A172 (cell line): ENCODE results near the gene BICD1. TPM values are rescaled to one million over a fixed set of nuclear protein-coding genes. Genes with fewer than 3 reads are reported as not detected.
"Not testable (repeated sequence)": the region's sequence is repeated elsewhere in the genome, so short reads cannot be mapped to it uniquely, and the experiment has no call there.

Experiments used
- DNase-seq: peaks from one replicate; pipeline ENCODE4 v3.0.0-alpha.2; 2015; ENCODE audit warnings: low spot score
- total RNA-seq: library from RNA; depleted of rRNA; stranded (reverse); fragments of >200 nt; shearing (Covaris generic); gene quantifications from 2 replicates; pipeline ENCODE4 v1.2.3, GENCODE V29; 2014

BICD1 gene
- total RNA-seq, 1 experiment from 2014 or later, result 10.0 TPM

GRCh38 chr12:32248441-32249140, 141.9 kb downstream of the BICD1 start:
- DNase-seq, result no peak

GRCh38 chr12:32249777-32250176, 143.1 kb downstream of the BICD1 start:
- DNase-seq, result no peak

GRCh38 chr12:32252199-32253073, 145.8 kb downstream of the BICD1 start:
- no peak for DNase-seq

GRCh38 chr12:32253154-32253790, 146.6 kb downstream of the BICD1 start:
- no peak for DNase-seq

- no peak for DNase-seq
Observed at GRCh38 chr12:32254260-32254956, 147.8 kb downstream of the BICD1 start.

GRCh38 chr12:32255588-32255987, 148.9 kb downstream of the BICD1 start:
- no peak for DNase-seq

GRCh38 chr12:32257695-32258496, 151.2 kb downstream of the BICD1 start:
- DNase-seq, result no peak

GRCh38 chr12:32260696-32261095, 154.0 kb downstream of the BICD1 start:
- DNase-seq, result no peak

- no peak for DNase-seq
Observed at GRCh38 chr12:32261638-32262037, 155.0 kb downstream of the BICD1 start.

- DNase-seq, result no peak
Observed at GRCh38 chr12:32264961-32265360, 158.3 kb downstream of the BICD1 start.

- DNase-seq, result no peak
Observed at GRCh38 chr12:32265456-32265855, 158.8 kb downstream of the BICD1 start.

- no peak for DNase-seq
Observed at GRCh38 chr12:32265951-32266350, 159.3 kb downstream of the BICD1 start.

GRCh38 chr12:32266756-32267155, 160.1 kb downstream of the BICD1 start:
- no peak for DNase-seq

GRCh38 chr12:32270818-32271710, 164.4 kb downstream of the BICD1 start:
- no peak for DNase-seq

- DNase-seq, result no peak
Observed at GRCh38 chr12:32272465-32272864, 165.8 kb downstream of the BICD1 start.

GRCh38 chr12:32273063-32273522, 166.4 kb downstream of the BICD1 start:
- DNase-seq, result no peak

- DNase-seq, result no peak
Observed at GRCh38 chr12:32273712-32274111, 167.1 kb downstream of the BICD1 start.

GRCh38 chr12:32274665-32275064, 168.0 kb downstream of the BICD1 start:
- DNase-seq, result no peak

GRCh38 chr12:32275520-32275919, 168.9 kb downstream of the BICD1 start:
- not testable (repeated sequence) for DNase-seq

GRCh38 chr12:32277774-32278173, 171.1 kb downstream of the BICD1 start:
- no peak for DNase-seq
